ENCODE measurements around the gene ZNF750.

DNA sequence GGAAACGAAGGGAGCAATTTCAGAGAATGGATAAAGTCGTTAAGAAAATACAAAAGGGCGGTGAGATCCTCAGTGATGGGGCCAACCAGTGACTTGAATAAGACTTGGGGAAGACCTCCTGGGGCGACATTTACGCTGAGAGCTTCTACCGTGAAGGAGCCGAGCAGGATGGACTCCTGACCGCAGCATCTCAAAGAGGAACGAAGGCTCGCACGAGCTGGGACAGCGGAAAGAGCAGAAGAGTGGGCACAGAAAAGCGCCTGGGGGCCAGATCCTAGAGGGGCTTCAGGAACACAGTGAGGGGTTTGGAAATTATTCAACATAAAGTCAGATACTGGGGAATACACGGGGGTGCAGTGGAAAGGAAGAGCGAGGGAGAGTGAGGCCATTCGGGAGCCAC lies 17.5 kb downstream of the ZNF750 start:
- TF ChIP-seq, protein P1, sequence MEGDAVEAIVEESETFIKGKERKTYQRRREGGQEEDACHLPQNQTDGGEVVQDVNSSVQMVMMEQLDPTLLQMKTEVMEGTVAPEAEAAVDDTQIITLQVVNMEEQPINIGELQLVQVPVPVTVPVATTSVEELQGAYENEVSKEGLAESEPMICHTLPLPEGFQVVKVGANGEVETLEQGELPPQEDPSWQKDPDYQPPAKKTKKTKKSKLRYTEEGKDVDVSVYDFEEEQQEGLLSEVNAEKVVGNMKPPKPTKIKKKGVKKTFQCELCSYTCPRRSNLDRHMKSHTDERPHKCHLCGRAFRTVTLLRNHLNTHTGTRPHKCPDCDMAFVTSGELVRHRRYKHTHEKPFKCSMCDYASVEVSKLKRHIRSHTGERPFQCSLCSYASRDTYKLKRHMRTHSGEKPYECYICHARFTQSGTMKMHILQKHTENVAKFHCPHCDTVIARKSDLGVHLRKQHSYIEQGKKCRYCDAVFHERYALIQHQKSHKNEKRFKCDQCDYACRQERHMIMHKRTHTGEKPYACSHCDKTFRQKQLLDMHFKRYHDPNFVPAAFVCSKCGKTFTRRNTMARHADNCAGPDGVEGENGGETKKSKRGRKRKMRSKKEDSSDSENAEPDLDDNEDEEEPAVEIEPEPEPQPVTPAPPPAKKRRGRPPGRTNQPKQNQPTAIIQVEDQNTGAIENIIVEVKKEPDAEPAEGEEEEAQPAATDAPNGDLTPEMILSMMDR (IDR thresholded peaks at IDR 0.05): no peak
- TF ChIP-seq EP300 (IDR thresholded peaks at IDR 0.05): no peak

Measured in tibial nerve (tissue), 4 donors.